ENCODE results near the gene ADGRL3.
"Not testable (repeated sequence)": the region's sequence is repeated elsewhere in the genome, so short reads cannot be mapped to it uniquely, and the experiment has no call there.

ADGRL3 gene

DNA sequence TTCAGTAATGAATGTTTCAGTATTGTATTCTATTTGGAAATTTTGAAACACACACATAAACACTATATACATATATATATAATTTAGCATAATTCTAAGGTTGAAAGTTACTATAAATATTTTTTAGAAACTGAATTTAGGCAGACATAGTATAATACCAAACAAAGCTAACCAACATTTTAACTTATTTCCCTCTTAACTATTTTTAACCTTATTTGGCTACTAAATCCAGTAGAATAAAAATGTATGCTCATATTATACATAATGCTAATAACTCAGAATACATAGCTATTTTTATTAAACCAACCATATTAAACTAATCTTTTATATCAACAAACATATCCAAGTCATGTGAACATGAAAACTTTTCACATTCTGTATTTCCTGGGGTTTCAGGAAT, 563.6 kb downstream of the ADGRL3 start:
- DNase-seq, result no peak

DNA sequence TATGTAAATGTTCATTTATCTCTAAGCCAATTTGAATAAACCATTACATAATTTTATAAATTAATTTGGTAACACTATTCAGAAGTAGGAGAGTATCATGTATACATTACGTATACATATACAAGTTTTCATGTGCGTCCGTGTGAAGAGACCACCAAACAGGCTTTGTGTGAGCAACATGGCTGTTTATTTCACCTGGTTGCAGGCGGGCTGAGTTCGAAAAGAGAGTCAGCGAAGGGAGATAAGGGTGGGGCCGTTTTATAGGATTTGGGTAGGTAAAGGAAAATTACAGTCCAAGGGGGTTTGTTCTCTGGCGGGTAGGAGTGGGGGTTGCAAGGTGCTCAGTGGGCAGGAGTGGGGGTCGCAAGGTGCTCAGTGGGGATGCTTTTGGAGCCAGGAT, 564.0 kb downstream of the ADGRL3 start:
- DNase-seq, result not testable (repeated sequence)

DNA sequence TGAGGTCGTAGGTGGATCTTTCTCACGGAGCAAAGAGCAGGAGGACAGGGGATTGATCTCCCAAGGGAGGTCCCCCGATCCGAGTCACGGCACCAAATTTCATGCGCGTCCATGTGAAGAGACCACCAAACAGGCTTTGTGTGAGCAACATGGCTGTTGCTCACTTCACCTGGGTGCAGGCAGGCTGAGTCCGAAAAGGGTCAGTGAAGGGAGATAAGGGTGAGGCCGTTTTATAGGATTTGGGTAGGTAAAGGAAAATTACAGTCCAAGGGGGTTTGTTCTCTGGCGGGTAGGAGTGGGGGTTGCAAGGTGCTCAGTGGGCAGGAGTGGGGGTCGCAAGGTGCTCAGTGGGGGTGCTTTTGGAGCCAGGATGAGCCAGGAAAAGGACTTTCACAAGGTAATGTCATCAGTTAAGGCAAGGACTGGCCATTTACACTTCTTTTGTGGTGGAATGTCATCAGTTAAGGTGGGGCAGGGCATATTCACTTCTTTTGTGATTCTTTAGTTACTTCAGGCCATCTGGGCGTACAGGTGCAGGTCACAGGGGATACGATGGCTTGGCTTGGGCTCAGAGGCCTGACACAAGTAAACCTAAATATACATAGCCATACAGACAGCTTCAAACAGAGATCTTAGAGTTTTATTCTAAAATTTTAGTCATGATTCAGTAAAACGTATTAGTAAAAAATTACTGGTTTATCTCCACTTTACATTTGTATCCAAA, 569.5 kb downstream of the ADGRL3 start:
- DNase-seq, result not testable (repeated sequence)

DNA sequence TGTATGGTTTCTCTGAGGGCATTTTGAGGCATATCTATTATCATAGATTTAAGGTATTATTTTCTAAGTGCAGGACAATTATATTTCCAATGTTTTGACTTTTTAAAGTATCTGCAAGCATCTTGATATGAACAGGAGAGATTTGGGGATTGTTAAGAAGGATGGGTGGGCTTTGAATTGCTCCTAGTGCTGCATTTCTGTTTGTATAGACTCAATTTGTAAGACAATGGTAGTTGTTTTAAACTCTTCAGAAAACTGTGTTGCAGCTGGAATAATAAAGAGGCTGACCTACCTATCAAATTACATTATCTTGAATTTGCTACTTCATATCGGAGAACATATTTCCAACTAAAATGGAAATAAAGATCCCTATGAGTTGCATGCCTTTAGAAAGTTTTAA, 570.3 kb downstream of the ADGRL3 start:
- no peak for DNase-seq

DNA sequence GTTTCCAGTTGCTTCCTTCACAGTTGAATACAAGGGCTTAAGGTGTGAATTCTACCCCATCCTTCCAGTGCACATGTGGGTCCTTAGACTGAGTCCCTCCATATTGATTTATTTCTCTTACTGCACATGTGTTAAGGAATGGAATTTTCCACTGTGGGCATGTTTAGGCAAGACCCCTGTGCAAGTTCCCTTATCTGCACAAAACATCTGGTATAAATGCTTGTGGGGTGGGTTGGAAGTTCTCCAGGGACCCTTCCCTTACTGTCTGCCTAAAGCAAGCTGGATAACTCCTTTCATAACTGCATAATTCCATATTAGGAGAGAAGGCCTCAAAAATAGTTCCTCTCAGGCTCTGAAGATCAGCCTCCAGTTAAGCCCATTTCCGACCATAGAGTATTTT, 570.9 kb downstream of the ADGRL3 start:
- no peak for DNase-seq

DNA sequence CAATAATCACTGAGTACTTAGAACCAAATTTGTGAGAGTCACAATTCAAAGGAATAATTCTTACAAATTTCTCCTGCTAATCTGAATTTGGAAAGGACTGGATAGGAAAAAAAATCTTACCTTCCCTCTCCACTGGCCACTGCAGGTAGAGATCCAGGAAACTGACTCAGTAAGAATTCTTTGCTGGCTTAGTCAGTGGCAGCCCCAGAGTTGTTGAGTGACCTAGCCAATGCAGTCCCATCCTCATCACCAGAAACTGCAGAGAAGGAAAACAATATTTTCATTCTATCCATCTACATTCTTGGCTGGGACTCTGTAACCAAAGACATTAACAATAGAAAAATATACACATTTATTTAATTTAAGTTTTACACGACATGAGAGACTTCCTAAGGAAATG, 572.0 kb downstream of the ADGRL3 start:
- no peak for DNase-seq

DNA sequence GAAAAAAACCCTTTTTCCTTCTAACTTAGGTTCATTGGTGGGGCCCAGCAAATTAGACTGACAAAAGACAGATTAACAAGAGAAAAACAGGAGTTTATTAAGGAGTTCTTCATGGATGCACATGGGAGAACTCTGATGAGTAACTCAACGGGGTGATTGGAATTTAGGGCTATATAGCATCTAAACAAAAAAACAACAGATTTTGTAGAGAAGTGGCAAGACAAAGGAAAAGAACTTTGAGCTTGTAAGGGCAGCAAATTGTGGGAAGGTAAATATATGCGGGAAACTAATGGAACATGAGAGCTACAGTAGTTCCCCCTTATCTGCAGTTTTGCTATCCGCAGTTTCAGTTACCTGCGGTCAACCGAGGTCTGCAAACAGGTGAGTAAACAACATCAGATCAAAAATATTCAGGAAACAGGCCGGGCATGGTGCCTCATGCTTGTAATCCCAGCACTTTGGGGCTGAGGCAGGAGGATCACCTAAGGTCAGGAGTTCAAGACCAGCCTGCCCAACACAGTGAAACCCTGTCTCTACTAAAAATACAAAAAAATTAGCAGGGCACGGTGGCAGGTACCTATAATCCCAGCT, 573.6 kb downstream of the ADGRL3 start:
- DNase-seq, result no peak

DNA sequence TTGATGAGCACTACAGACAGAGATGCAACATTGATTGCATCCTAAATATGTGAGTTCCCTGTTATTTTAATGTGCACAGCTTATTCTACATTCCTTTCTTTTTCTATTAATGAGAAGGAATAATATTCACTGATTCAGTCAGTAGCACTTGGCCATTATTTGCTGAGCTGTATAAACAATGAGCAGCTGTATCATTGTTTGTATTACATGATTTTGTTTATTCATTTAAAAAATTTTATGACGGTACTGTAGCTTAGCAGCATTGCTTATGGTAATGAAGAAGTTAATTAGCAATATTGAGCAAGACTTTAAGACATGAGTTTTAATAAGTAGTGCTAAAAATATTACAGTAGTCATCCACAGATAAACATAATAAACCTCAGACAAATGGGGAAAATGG, 582.0 kb downstream of the ADGRL3 start:
- no peak for DNase-seq

DNA sequence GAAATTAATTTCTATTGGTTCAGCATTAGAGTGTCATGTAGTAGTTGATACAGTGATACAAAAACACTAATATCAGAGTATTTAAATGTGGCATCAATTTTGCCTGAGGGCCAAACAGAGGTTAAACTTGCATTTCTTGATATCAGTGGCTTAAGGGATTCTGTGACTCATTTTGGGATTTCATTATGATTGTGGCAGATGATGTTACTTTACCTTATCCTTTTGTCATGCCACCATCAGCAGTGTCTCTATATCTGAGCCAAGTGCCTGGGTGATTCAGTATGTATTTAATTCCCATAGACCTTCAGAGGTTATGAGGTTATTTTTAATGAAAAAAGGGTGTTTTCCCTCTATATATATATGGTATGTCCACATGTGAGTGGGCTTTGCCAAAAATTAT, 582.9 kb downstream of the ADGRL3 start:
- DNase-seq, result no peak

DNA sequence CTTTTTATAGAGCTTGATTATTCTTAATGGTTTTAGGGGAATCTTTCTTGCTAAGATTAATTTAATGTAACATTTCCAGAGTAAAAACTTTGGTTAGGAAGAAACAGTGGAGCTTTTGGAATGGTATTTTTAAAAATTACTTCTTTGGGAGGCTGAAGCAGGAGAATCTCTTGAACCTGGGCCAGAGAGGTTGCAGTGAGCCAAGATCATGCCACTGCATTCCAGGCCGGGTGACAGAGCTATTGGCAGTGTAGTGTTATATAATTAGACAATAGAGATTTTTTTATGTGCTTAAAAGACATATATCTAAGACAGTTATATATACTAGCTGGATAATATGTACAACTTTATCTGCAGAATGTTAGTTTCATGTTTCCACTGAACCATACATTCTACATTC, 585.6 kb downstream of the ADGRL3 start:
- no peak for DNase-seq

DNA sequence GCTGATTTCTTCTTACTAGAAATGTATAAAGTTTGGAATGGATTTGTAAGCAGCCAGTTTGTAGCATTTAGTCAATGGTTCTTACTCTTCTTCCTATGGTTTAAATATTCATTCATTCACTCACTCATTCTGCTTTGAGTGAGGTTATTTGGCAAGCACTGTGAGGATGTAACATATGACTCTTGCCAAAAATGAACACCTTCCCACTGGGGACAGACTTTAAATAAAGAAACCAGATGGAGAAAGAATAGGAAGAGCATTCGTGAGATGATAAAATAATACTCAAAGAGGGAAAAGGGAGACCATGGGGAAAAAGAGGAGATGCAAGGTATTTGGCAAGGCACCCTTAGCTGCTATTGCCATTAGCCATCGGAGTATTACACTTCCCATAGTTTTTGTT, 586.1 kb downstream of the ADGRL3 start:
- no peak for DNase-seq

DNA sequence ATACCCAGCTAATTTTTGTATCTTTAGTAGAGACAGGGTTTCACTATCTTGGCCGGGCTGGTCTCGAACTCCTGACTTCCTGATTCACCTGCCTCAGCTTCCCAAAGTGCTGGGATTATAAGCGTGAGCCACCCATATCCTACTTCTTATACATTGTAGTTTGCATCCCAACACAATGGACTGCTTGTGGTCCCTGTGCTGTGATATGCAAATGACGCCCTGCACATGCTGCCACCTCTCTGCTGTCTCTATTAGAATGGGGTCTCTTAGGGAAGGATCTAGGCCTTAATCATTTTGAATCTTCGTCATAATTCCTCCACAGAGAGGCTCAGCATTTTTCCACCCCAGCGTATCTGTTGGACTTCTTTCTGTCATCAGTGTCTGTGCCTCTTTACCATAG, 595.9 kb downstream of the ADGRL3 start:
- DNase-seq, result no peak

DNA sequence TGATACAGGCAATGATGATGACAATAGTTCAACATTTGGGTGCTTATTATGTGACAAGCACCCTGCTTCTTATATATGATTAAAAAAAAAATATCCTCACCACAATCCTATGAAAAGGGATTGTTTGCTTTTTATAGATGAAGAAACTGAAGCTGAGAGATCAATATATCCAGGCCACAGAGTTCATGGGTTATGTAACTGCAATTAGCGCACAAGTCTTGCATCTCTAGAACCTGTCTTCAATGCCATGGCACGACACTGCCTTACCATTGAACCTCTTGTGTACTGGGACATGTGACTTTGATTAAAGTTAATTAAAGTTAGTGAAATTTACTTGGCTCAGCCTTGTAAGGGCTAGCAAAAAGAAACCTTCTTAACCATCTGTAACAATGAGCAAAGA, 599.7 kb downstream of the ADGRL3 start:
- DNase-seq, result no peak

DNA sequence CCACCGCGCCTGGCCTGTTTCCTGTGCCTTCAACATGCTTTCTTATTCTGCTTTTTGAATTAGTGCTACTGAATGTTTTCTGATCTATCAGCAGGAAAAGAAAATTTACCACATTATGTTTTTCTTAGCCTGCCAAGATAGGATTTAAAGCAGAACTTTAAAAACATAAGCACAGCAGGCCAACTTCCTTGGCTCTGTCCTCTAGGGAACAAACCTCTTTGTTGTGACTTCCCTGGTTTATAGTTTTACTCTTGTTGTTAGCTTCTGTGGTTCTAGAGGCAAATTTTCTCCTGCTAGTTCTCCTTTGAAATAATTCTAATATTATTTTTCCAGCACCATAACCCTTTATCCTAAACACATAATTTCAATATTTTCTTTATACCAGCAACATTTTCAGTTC, 605.1 kb downstream of the ADGRL3 start:
- DNase-seq, result no peak

DNA sequence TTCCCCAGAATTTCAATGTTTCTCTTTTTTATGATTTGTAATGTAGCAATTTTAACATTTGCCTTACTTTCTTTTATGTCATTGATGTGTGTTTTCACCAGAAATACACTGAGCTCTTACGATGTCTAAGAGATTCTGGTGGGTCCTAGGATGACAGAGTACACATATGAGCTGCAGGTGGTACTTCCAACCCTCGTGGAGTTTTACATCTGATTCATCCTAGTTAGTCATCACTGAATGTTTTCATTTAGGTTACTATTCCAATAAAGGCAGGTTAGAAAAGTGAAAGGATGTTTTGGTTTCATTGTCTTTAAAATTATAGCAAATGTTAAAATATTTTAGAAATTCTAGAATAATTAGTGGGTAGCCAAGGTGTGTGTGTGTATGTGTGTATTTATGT, 605.9 kb downstream of the ADGRL3 start:
- DNase-seq, result no peak

DNA sequence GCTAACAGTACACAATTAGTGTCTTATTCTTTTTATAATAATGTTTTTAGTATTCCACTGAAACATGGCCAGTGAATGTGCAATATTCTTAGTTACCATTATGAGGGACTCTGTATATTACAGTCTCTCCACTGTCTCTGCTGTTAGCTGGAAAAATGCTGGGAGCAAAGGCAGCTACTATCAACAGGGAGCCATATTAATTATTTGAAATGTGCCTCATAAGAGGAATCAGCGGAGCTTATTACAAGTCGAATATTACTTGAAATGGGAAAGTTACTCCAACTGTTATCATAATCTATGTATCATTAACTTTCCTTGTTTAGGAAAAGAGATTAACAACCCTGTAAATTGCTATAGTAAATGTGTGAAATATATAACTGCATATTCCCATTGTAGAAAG, 612.0 kb downstream of the ADGRL3 start:
- no peak for DNase-seq

DNA sequence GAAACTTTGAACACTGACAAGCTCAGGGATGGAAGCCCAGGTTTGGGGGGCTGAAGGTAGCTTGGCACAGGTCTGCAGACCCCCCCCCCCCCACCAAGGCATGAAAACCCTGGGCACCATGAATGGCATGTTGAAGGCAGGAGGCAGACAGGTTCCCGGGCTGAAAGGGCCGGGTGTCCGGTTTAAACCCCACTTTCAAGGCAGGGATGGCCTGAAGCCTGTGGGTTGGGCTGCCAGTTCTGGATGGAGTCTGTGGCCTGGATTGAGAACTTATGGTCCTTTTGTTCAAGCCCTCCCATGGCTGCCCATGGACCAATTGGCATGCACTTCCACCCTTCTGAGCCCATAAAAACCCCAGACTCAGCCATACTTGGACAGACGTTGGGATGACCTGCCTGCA, 616.9 kb downstream of the ADGRL3 start:
- no peak for DNase-seq

DNA sequence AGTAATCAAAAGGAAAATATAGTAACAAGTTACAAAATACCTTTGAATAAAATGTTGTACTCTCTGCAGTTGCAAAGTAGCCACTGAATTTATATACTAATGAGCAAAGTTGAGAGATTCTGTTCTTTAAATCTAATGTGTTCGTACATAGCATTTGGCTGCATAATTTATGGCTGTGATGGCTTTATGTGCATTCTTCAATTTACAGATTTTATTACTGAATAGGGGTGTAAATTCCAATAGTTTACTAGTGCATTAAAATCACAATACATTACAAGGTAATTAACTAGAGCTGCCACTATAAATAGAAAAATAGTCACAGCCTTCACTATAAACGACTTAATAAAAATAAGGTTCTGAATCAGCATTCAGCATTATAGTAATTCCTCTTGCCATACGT, 620.0 kb downstream of the ADGRL3 start:
- no peak for DNase-seq

DNA sequence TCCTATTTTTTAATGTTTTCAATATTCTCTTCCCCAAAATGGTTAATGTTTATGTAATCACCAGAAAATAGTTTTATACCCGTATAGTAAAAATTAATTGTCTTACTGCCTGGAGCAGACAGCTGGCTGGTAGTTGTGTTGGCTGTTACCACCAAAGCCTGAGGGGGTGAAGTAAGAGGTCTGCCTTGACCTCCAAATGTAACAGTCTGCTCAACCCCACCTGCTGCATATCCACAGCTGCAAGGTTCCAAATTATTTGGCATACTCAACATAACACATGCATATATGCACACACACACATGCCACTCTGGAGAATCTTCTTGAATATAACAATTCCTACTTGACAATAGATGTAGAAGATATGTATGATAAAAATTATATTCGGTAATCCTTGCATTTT, 624.3 kb downstream of the ADGRL3 start:
- no peak for DNase-seq

DNA sequence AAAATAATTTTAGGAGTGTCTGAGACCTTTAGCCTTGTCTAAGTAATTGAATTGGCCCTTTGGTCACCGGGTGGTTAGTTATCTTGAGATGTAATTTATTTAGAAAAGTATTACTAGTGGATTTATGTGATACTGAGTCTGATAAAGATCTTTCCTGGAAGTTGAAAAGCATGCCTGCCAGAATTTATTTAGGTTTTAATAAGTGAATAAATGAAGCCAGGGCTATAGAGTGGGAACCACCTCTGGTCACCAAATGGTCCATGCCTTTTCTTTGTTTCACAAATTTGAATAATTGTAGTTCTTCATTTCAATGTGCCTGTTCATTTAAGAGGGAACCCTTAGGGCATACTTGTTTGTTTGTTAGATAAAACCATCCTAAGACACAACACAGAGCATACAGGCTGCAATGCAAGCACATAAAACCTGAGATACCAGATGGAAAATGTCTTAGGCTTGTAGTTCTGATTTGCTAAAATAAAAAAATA, 627.8 kb downstream of the ADGRL3 start:
- no peak for DNase-seq

DNA sequence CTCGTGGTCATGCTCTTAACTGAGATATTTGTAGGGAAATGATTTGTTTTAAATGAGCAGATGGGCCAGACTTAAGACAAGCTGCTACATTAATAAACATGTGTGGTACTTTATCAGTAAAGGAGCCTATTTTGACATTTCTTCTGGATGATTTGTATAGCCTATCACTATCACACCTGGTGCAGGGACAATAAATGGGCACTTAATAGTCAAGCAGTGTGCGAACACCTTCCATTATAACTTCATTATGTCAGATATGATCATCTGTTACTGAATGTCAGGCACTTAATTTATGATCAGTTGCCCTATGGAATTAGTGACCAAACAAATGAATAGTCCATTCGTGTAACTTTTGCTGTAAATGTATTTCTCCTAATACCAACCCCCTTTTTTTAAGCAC, 628.8 kb downstream of the ADGRL3 start:
- no peak for DNase-seq

DNA sequence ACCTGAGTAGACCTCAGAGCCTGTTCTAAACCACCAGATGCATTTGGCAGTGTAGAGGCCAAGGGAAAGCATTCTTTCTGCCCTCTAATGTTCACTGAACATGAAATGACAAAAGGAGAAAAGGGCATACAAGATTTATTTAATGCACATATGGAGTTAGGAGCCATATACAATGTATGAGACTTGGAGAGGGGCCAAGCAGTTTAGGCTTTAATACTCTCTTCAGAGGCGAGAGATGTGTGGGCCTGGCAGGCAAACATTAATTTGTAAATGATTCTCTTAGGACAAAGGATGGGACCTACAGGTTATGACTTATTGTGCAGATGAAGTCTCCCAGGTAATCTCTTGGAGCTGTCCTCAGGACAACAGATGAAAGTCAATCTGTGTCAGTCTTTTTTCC, 631.9 kb downstream of the ADGRL3 start:
- no peak for DNase-seq

DNA sequence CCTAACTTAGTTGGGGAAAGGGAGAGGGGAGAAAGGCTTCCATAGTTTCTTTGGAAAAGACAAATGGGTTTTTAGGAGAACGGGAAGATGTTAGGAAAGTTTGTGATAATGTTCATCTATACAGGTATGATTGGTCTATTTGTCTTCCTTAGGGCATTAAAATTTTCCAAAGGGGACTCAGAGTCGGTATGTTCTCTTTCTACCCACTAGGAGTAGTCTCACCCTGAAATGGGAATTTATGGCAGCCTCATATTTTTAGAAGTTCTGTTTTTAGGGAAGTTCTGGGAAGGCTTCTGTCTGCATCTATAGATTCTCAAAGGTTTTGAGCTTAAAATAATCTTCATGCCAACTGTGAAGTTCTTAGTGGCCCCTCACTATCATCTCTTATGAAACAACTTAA, 637.3 kb downstream of the ADGRL3 start:
- DNase-seq, result no peak

DNA sequence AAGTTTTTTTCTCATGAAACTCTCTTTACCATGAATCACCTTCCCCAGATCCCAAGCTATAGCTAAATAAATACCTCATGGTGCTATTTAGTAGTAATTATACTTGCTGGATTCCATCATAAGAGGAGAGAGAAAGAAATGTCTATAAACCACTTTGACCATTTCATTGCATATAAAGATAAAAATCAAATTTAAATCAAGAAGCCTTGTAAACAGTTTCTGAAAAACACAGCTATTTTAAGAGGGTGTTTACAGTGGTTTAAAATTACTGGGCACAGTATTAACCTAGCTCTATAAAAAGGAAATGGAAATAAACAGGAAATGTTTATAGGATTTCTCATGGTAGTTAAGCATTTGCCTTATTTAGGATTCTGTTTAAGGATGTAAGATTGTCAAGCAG, 637.9 kb downstream of the ADGRL3 start:
- no peak for DNase-seq

DNA sequence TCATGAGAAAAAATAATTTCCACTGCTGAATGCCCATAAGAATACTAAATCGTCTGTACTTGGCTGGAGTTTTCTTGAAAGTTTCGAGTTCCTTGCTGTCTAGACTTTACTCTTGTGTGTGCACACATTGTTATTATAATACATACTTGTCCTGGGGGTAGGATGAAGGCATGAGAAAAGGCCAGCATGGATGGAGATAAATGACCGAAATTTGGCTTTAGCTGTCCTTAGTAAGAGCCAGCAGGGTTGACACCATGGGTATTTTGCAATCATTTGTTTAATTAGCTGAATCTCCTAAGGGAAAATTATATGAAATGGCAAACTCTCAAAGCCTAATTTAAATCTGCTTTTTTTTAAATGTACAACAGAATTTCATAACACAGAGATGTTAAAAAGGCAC, 641.6 kb downstream of the ADGRL3 start:
- no peak for DNase-seq
